ENCODE results near the gene KRTAP19-3.
"Not testable (repeated sequence)": the region's sequence is repeated elsewhere in the genome, so short reads cannot be mapped to it uniquely, and the experiment has no call there.

Gene KRTAP19-3

DNA sequence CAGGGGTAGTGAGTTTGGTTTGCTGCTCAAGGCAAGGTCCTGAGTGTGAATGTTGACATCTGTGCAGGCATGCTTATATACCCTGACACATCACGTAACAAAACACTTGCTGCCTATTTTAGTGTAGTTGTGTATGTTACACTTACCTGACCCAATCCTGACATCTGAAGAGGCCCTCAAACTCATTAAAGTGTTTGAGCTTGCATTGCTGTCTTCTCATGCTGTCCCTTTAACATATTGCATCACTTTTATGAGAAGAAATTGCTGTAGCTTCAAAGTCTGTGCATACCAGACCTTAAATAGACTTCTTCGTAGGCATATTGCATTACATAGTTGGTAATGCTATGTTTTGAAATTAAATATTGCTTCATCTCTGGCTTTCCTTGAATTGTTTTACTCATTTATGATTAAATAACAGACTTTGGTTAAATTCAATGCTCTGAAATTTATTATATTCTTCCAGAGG, at the start of gene KRTAP19-3:
KRTAP19-3 (minus strand) TSS at position 51 of the 466 bp plus-strand sequence. CDS start 56 bp downstream, outside the sequence.
- Histone ChIP-seq H3K27ac (no peak within 1 kb of the TSS), H3K36me3 (no peaks in the 10 kb centered on the region), H3K27me3 (no peaks in the 10 kb centered on the region), H3K4me1 (no peaks in the 10 kb centered on the region), H3K9ac (no peak within 1 kb of the TSS), H4K20me1 (no peaks in the 10 kb centered on the region), H3K9me3 (replicated peaks in 1 of 11) (peaks cover 3 to 12% (median 7%) of the 10 kb centered on the region in 11 experiments; a peak in 21 of 22 replicates), H3K4me2 (no peak within 1 kb of the TSS), H3K4me3 (no peak within 1 kb of the TSS)
- no peak for TF ChIP-seq Cebpa-rat (IDR thresholded peaks at IDR 0.05)

DNA sequence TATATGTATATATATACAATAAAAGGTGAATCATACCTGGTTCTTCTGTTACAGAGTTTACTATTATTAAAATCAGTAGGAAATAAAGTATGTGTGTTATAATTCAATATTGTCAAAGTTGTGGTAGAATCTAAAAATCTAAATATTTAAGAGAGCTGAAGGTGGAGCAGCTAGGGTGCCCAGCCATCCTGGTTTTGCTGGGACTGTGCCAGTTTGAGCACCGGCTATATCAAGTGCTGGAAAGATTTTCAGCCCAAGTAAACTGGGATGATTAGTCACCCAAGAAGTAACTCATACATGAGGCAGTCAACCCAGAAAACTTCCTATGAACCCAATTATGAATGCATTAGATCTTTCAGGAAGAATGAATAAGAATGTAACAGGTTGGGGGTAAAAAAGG, 27.1 kb upstream of the KRTAP19-3 start:
- peaks cover 0 to 6% (median 4%) of the 10 kb centered on the region in 11 experiments; a peak in 9 of 22 replicates for H3K9me3 ChIP-seq (replicated peaks in 1 of 11)
- H3K4me1 ChIP-seq: no peaks in the 10 kb centered on the region
- H3K27ac ChIP-seq: no peak overlapping the region
- no peak for TF ChIP-seq Cebpa-rat (IDR thresholded peaks at IDR 0.05)
- no peak overlapping the region for H3K9ac ChIP-seq
- H3K27me3 ChIP-seq: no peaks in the 10 kb centered on the region
- no peak overlapping the region for H3K4me2 ChIP-seq
- no peak overlapping the region for H3K4me3 ChIP-seq
- no peaks in the 10 kb centered on the region for H4K20me1 ChIP-seq
- H3K36me3 ChIP-seq: no peaks in the 10 kb centered on the region

DNA sequence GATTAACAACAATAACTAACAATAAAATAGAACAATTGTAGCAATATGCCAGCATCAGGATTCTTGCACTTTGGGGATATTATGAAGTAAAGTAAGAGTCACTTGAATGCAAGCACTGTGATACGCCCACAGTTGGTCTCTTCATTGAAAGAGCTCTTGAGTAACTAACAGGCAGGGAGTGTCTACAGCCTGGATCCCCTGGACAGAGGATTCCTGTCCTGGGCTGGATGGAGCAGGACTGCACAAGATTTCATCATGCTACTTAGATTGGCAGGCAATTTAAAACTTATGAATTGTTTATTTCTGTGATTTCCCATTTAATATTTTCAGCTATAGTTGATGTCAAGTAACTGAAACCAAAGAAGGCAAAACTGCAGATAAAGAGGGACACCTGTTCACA, 23.9 kb upstream of the KRTAP19-3 start:
- H3K9ac ChIP-seq: no peak overlapping the region
- H3K4me1 ChIP-seq: no peaks in the 10 kb centered on the region
- no peak for TF ChIP-seq Cebpa-rat (IDR thresholded peaks at IDR 0.05)
- H4K20me1 ChIP-seq: no peaks in the 10 kb centered on the region
- H3K27ac ChIP-seq: no peak overlapping the region
- no peak overlapping the region for H3K4me2 ChIP-seq
- H3K36me3 ChIP-seq: no peaks in the 10 kb centered on the region
- H3K27me3 ChIP-seq: no peaks in the 10 kb centered on the region
- no peak overlapping the region for H3K4me3 ChIP-seq
- H3K9me3 ChIP-seq (replicated peaks in 1 of 11): no peaks in the 10 kb centered on the region; a peak in 1 of 22 replicates

DNA sequence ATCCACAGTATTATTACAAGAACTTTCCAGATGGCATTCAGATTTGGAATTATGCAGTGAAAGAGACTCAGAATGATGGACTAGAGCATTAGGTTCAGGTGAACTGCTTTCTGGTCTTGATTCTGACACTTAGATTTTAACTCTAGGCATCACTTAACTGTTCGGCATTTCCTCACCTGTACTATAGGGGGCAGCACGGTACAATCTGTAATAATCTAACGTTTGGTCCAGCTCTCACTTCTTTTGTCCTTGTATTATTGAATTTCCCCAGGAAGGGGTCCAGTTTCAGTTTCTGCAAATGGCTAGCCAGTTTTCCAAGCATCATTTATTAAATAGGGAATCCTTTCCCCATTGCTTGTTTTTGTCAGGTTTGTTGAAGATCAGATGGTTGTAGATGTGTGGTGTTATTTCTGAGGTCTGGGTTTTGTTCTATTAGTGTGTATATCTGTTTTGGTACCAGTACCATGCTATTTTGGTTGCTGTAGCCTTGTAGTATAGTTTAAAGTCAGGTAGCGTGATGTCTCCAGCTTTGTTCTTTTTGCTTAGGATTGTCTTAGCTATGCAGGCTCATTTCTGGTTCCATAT, 13.9 kb upstream of the KRTAP19-3 start:
- H3K36me3 ChIP-seq; H4K20me1 ChIP-seq; H3K27me3 ChIP-seq; H3K4me2 ChIP-seq; H3K4me3 ChIP-seq; H3K4me1 ChIP-seq; H3K9ac ChIP-seq; H3K9me3 ChIP-seq (replicated peaks in 1 of 11); H3K27ac ChIP-seq: not testable (repeated sequence)

DNA sequence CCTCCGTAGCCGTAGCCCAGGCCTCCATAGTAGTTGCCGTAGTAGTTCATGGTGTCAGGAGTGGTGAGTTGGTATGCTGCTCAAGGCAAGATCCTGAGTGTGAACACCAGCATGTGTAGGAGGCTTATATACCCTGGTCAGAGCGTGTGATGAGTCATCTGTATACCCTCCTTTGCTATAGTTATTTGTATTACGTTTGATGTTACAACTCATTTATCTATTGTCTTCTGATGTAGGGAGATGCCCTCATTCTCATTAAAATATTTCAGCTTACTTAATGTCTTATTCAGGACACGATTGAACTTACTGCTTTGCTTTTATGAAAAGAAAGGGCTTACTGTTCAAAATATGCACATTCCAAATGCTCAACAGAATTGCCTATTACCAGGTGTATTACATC, 10.2 kb upstream of the KRTAP19-3 start, which contains the start of gene KRTAP19-5:
KRTAP19-5 (minus strand) TSS at position 101 of the 400 bp plus-strand sequence; CDS start at position 50, 51 bp downstream.
- H3K9me3 ChIP-seq (replicated peaks in 1 of 11): no peaks in the 10 kb centered on the region
- no peak within 1 kb of the TSS for H3K27ac ChIP-seq
- no peaks in the 10 kb centered on the region for H3K36me3 ChIP-seq
- no peaks in the 10 kb centered on the region for H3K27me3 ChIP-seq
- H3K4me2 ChIP-seq: no peak within 1 kb of the TSS
- no peak for TF ChIP-seq Cebpa-rat (IDR thresholded peaks at IDR 0.05)
- no peak within 1 kb of the TSS for H3K9ac ChIP-seq
- H4K20me1 ChIP-seq: no peaks in the 10 kb centered on the region
- H3K4me1 ChIP-seq: no peaks in the 10 kb centered on the region
- no peak within 1 kb of the TSS for H3K4me3 ChIP-seq

DNA sequence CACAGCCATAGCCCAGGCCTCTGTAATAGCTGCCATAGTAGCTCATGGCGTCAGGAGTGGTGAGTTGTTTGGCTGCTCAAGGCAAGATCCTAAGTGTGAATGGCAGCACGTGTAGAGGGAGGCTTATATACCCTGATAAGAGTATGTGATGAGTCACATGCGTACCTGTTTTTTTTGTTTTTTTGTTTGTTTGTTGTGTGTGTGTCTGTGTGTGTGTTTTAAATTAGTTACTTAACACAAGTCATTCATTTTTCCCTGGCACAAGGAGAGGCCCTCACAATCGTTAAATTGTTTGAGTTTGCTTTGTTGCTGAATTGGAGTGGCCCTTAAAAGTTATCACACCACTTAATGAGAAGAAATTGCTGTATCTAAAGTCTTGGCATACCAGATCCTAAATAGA, 5.3 kb upstream of the KRTAP19-3 start, which contains the start of gene KRTAP19-4:
KRTAP19-4 (minus strand) TSS at position 101 of the 400 bp plus-strand sequence; CDS start at position 46, 55 bp downstream.
- no peaks in the 10 kb centered on the region for H3K9me3 ChIP-seq (replicated peaks in 1 of 11)
- H3K4me2 ChIP-seq: no peak within 1 kb of the TSS
- H3K27me3 ChIP-seq: no peaks in the 10 kb centered on the region
- TF ChIP-seq Cebpa-rat (IDR thresholded peaks at IDR 0.05): no peak
- H3K9ac ChIP-seq: no peak within 1 kb of the TSS
- no peak within 1 kb of the TSS for H3K4me3 ChIP-seq
- no peaks in the 10 kb centered on the region for H3K36me3 ChIP-seq
- H4K20me1 ChIP-seq: no peaks in the 10 kb centered on the region
- no peak within 1 kb of the TSS for H3K27ac ChIP-seq
- H3K4me1 ChIP-seq: no peaks in the 10 kb centered on the region

DNA sequence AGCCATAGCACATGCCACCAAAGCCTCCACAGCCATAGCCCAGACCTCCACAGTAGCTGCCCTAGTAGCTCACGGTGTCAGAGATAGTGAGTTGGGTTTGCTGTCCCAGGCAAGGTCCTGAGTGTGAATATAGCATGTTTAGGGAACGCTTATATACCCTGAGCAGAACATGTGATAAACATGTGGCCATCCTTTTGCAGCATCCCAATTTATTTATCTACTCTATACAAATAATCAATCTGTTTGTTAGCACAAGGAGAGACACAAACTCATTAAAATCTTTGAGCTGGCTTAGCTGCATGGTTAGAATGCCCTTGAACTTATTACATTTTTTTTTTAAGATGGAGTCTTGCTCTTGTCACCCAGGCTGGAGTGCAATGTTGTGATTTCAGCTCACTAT, 4.5 kb downstream of the KRTAP19-3 start, which contains the start of gene KRTAP19-2:
KRTAP19-2 (minus strand) TSS at position 101 of the 400 bp plus-strand sequence; CDS start at position 13, 88 bp downstream.
- H3K4me3 ChIP-seq: no peak within 1 kb of the TSS
- TF ChIP-seq Cebpa-rat (IDR thresholded peaks at IDR 0.05): no peak
- H3K27ac ChIP-seq: no peak within 1 kb of the TSS
- no peaks in the 10 kb centered on the region for H3K36me3 ChIP-seq
- H4K20me1 ChIP-seq: no peaks in the 10 kb centered on the region
- no peaks in the 10 kb centered on the region for H3K27me3 ChIP-seq
- no peaks in the 10 kb centered on the region for H3K4me1 ChIP-seq
- no peak within 1 kb of the TSS for H3K4me2 ChIP-seq
- H3K9ac ChIP-seq: no peak within 1 kb of the TSS
- peaks cover 22 to 32% (median 27%) of the 10 kb centered on the region in 11 experiments for H3K9me3 ChIP-seq (replicated peaks in 1 of 11)

DNA sequence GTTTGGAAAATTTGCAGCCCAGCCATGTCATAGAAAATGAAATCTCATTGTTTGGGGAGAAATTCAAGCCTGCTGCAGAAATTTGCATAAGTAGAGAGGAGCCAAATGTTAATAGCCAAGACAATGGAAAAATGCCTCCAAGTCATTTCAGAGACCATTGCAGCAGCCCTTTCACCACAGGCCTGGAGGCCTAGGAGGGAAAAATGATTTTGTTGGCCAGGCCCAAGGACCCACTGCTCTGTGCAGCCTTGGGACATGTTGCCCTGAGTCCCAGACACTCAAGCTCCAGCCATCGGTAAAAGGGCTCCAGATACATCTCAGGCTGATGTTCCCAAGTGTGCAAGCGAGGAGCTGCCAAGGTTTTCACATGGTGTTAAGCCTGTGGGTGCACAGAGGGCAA, 5.6 kb downstream of the KRTAP19-3 start:
- H3K9ac ChIP-seq: no peak overlapping the region
- no peak overlapping the region for H3K4me3 ChIP-seq
- peaks cover 22 to 32% (median 27%) of the 10 kb centered on the region in 11 experiments for H3K9me3 ChIP-seq (replicated peaks in 1 of 11)
- H3K4me2 ChIP-seq: no peak overlapping the region
- H3K36me3 ChIP-seq: no peaks in the 10 kb centered on the region
- H3K27me3 ChIP-seq: no peaks in the 10 kb centered on the region
- no peaks in the 10 kb centered on the region for H3K4me1 ChIP-seq
- no peak for TF ChIP-seq Cebpa-rat (IDR thresholded peaks at IDR 0.05)
- no peaks in the 10 kb centered on the region for H4K20me1 ChIP-seq
- H3K27ac ChIP-seq: no peak overlapping the region

DNA sequence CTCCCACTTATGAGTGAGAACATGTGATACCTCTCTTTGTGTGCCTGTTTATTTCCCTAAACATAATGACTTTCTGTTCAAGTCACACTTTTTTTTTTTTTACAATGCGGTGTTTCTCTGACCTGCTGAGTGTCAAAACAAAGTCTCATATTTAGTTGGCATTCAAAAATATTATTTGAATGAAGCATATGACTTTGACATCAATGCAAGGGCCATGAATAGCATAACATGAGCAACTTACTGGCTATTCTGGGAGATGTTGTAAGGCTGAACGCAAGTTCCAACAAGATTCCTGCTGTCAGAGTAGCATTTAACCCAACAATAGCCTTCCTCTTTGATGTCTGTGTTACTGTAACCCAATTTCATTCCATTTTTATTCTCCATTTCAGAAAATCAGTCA, 9.7 kb downstream of the KRTAP19-3 start:
- no peak overlapping the region for H3K9ac ChIP-seq
- H4K20me1 ChIP-seq: no peaks in the 10 kb centered on the region
- no peaks in the 10 kb centered on the region for H3K4me1 ChIP-seq
- no peak overlapping the region for H3K4me2 ChIP-seq
- H3K9me3 ChIP-seq (replicated peaks in 1 of 11): peaks cover 20 to 24% (median 21%) of the 10 kb centered on the region in 11 experiments
- no peaks in the 10 kb centered on the region for H3K36me3 ChIP-seq
- H3K4me3 ChIP-seq: no peak overlapping the region
- no peak overlapping the region for H3K27ac ChIP-seq
- TF ChIP-seq Cebpa-rat (IDR thresholded peaks at IDR 0.05): no peak
- H3K27me3 ChIP-seq: no peaks in the 10 kb centered on the region

DNA sequence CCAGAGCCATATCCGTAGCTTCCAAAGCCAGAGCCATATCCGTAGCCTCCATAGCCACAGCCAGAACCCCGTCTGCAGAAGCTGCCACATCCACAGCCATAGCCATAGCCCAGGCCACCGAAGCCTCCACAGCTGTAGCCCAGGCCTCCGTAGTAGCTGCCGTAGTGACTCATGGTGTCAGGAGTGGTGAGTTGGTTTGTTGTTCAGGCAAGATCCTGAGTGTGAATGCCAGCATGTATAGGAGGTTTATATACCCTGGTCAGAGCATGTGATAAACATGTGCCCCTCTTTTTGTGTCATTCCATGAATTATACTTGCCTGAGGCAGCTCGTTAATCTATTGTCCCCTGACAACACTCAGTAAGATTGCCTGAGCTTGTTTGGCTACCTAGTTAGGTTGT, 11.7 kb downstream of the KRTAP19-3 start, which contains the start of gene KRTAP19-1:
KRTAP19-1 (minus strand) TSS at position 223 of the 400 bp plus-strand sequence; CDS start at position 173, 50 bp downstream.
- Histone ChIP-seq H3K4me2 (no peak within 1 kb of the TSS), H3K4me1 (no peaks in the 10 kb centered on the region), H3K9me3 (replicated peaks in 1 of 11) (peaks cover under 1 to 4% (median 2%) of the 10 kb centered on the region in 11 experiments; a peak in 15 of 22 replicates), H3K36me3 (no peaks in the 10 kb centered on the region), H3K27ac (no peak within 1 kb of the TSS), H4K20me1 (no peaks in the 10 kb centered on the region), H3K9ac (no peak within 1 kb of the TSS), H3K4me3 (no peak within 1 kb of the TSS), H3K27me3 (no peaks in the 10 kb centered on the region)
- no peak for TF ChIP-seq Cebpa-rat (IDR thresholded peaks at IDR 0.05)

Data from BLaER1 treated with 17β-estradiol and CSF1 and Interleukin-3, amounts not matched to agents 10 nM and 100 nM (cell line).